Measurements from ENCODE around the gene PRDM16. TPM values are rescaled to one million over a fixed set of nuclear protein-coding genes. Genes with fewer than 3 reads are reported as not detected.

PRDM16 gene
- total RNA-seq, 1 donor from 2014 or later = 12.8 TPM

- intact Hi-C loops (cut with DNase I) = no loop called here
These were observed 44.2 kb downstream of the PRDM16 start for GRCh38 chr1:3113047-3113740.

DNA sequence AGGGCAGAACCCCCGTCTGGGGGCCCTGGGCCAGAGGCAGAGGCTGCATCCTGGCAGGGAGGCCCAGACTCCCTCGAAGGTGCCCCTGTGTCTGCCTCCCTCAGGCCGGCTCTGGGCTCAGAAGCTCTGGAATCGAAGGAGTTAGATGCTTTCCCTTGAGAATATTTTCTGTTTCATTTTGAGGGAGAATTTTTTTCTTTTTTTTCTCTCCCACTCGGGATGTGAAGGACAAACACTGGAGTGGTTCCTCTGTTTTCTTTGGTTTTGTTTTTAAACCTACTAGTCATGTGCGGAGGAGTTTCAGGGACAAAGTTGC, 44.7 kb downstream of the PRDM16 start:
- DNase-seq (ENCODE audit: missing footprints) = no peak
- no peak for ATAC-seq
- intact Hi-C loops (cut with DNase I) = no loop called here

More at GRCh38 chr1:3113047-3113740, 44.2 kb downstream of the PRDM16 start:
- ATAC-seq (no peak), DNase-seq (ENCODE audit: missing footprints) (no peak)

DNA sequence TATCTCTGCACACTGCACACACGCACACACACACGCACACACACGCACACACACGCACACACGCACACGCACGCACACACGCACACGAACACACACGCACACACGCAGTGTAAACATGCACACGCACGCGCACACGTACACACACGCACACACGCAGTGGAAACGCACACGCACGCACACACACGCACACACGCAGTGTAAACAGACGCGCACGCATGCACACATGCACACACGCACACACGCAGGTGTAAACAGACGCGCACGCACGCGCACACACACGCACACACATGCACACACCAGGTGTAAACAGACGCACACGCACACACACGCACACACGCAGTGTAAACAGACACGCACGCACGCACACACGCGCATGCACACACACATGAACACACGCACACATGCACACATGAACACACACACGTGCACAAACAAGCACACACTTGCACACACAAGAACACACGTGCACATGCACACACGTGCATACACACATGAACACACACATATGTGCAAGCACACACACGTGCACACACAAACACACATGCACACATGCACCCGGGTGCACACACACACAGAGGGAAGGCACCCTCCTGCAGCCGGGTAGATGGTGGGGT, 45.2 kb downstream of the PRDM16 start:
- ATAC-seq (no peak), DNase-seq (ENCODE audit: missing footprints) (no peak)
- intact Hi-C loops (cut with DNase I) = no loop called here

DNA sequence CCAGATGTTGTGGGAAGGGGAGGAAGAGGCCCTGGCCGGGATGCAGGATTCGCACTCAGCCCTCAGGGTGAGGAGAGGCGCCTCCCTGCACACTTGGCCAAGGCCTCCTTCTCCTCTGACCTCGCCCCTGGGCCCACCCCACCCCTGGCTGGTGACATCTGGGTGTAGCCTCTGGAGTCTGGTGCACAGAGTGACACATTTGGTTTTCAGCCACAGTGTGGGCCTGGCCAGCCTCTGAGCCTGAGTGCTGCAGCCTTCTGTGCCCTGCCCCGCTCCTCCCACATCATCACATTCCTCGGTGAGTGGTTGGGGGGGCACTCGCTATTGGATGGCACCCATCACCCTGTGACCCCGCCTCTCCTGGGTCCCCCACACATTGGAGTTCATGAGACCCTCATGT, 45.8 kb downstream of the PRDM16 start:
- no peak for DNase-seq (ENCODE audit: missing footprints)
- intact Hi-C loops (cut with DNase I) = no loop called here
- peak; percentile 33 for ATAC-seq

DNA sequence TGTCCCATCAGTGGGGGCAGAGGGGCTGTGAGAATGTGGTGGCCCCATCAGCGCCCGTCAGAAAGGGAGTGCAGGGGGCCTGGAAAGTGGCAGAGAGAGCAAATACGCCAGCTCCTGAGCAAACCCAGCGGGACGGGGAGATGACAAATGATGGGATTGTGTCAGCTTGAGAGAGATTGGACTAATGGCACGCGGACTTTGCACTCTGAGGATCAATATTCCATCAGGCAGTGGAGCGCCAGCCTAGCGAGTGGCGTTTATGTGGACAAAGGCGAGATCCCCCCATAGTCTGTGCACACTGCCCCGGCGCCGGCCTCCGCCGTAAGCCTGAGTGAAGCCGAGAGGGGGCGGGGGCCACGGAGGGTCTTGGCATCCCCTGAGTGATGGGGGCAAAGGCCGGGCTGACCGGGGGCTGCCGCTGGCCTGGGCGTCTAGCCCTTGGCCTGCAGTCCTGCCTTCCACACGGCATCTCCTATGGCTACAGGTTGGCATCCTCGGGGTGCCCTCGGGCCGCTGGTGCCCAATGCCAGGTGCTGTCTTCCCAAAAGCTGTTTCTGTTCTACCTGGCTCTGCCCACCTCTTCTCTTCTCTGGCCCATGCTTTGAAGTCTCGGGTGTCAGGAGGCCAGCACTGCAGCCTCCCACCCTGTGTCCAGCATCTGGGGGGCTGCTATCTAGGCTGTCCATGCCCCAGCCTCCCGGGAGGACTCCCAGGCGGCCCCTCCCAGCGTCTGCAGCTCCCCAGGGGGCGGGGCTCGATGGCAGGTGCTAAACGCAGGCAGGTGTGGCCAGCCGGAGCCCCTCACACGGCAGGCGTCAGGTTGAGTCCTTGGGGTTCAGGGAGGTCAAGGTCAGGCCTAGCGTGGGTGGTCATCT, 46.5 kb downstream of the PRDM16 start:
- intact Hi-C loops (cut with DNase I) = no loop called here
- DNase-seq (ENCODE audit: missing footprints) (no peak), ATAC-seq (no peak)

GRCh38 chr1:3116150-3116510, 47.1 kb downstream of the PRDM16 start:
- DNase-seq (ENCODE audit: missing footprints) = no peak
- ATAC-seq = no peak
- intact Hi-C loops (cut with DNase I) = no loop called here

GRCh38 chr1:3116560-3116959, 47.6 kb downstream of the PRDM16 start:
- ATAC-seq = no peak
- no peak for DNase-seq (ENCODE audit: missing footprints)
- intact Hi-C loops (cut with DNase I) = no loop called here

DNA sequence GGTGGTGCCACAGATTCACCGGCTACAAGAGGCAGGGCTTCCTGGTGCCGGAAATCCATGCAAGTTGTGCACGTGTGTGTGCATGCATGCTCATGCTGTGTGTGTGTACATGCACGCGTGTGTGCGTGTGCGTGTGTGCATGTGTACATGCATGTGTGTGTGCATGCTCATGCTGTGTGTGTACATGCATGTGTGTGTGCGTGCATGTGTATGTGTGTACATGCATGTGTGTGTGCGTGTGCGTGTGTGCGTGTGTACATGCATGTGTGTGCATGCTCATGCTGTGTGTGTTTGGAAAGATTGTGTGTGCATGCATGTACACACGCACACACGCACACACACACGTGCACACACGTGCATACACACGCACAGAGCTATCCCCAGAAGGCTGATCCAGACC, 48.9 kb downstream of the PRDM16 start:
- intact Hi-C loops (cut with DNase I) = no loop called here
- ATAC-seq = no peak
- no peak for DNase-seq (ENCODE audit: missing footprints)

DNA sequence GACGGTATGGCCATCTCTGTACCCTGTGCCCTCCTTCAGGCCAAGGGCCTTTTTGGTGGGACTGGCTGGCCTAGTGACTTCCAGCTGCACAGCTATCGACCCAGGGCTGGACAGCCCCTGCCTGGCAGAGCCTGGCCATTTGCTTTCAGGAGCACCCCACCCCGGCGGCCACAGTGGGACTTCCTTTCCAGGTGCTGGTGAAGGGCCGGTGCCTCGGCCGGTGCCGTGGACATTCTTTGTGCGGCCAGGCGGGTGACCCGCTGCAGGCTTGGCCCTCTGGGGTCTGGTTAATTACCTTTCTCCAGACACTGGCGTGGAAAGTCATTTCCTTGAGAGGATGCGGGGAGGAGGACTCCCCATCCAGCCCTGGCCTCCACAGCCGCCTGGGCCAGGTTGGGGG, 50.1 kb downstream of the PRDM16 start:
- DNase-seq (ENCODE audit: missing footprints) = no peak
- ATAC-seq = no peak
- intact Hi-C loops (cut with DNase I) = no loop called here

DNA sequence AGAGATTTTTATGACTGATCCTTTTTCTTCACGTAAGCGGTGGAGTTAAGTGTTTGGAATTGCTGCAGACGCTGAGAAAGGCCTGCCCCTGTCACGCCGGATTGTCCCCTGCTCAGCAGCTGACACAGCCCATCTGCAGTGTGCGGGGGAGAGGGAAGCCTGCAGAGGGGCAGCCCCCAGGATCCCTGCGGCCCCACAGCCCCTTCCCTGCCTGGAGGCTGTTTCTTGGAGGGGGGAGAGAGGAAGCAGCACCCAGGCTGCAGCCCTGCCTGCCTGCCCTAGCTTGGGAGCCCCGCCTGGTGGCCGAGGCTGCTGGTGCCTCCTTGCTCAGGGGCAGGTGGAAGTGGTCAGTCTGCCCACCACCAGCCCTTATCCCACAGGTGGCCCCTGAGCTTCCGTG, 50.7 kb downstream of the PRDM16 start:
- DNase-seq (ENCODE audit: missing footprints) (no peak), ATAC-seq (no peak)
- intact Hi-C loops (cut with DNase I) = no loop called here

DNA sequence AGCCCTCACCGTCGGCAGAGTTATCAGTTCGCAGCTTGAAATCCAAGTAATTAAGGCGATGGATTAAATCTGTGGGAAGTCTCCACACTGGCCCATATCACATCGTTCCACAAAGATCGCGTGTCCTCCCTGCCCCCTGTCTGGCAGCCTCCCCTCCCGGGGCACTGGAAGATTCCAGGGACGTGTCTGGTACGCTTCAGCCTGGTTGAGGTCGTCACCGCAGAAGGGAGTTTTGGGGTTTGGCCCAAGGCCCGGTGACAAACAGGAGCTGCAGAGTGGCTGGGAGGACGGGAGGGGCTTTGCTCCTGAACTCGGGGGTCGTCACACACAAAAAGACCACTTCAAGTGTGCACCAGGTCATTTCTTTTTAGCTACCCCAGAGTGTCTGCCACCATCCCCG, 51.1 kb downstream of the PRDM16 start:
- DNase-seq (ENCODE audit: missing footprints) (no peak), ATAC-seq (peak; percentile 27)
- intact Hi-C loops (cut with DNase I) = no loop called here

GRCh38 chr1:3120994-3121393, 52.0 kb downstream of the PRDM16 start:
- ATAC-seq = no peak
- DNase-seq (ENCODE audit: missing footprints) = no peak
- intact Hi-C loops (cut with DNase I) = no loop called here

GRCh38 chr1:3121401-3122210, 52.6 kb downstream of the PRDM16 start:
- intact Hi-C loops (cut with DNase I) = no loop called here
- DNase-seq (ENCODE audit: missing footprints) = no peak
- ATAC-seq = no peak

- ATAC-seq (no peak), DNase-seq (ENCODE audit: missing footprints) (no peak)
- intact Hi-C loops (cut with DNase I) = no loop called here
These were observed 53.3 kb downstream of the PRDM16 start for GRCh38 chr1:3122311-3122710.

- ATAC-seq = no peak
- DNase-seq (ENCODE audit: missing footprints) = no peak
- intact Hi-C loops (cut with DNase I) = no loop called here
These were observed 55.2 kb downstream of the PRDM16 start for GRCh38 chr1:3124246-3124645.

GRCh38 chr1:3125078-3125477, 56.1 kb downstream of the PRDM16 start:
- ATAC-seq (no peak), DNase-seq (ENCODE audit: missing footprints) (no peak)
- intact Hi-C loops (cut with DNase I) = no loop called here

DNA sequence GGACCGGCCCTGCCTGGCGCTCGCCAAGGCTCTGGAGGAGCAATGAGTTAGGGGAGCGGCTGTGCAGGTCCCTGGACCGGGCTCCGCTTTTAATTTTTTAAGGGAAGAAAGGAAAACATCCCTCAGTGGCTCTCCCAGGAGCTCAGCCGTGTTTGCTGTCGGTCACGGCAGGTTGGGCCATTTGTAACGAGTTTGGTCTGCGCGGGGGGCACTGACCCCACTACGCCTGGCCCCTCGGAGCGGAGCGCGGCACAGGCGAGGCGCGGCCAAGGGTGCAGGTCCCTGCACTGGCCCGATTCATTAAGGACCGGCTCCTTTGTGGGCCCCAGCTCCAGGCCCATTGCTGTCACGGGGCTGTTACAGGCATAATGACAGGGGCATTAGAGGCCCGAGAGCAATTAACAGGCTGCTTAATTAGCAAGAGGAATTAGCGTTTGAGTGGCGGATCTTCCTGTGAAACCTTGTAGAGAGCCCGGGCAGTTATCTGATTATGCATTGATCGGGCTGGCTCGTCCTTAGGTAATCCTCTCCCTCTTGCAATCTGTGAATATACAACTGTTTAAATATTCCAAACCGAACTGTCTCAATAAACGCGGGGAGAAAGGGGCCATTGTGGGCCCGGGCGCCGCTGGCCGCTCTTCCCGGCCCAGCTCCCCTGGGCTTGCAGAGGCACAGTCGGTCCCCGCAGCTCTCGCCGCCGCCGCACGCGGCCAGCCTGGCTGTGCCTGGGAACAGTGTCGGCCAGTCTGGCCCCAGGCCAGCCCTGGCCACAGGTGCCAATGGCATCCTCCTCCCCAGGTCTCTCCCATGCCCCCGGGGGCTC, 56.8 kb downstream of the PRDM16 start:
- intact Hi-C loops (cut with DNase I) = no loop called here
- ATAC-seq = no peak

More for the DNA sequence above, 56.8 kb downstream of the PRDM16 start:
- DNase-seq (ENCODE audit: missing footprints) = no peak
